GM12875 (cell line): Measurements from ENCODE around the gene WDR45B.

ENCODE experiments used
- H3K4me3 ChIP-seq: one replicate; pipeline ENCODE4 v1.5.1; 2011; ENCODE audit warnings: low read depth, low read length, control low read depth
- CTCF ChIP-seq: IDR thresholded peaks from 2 replicates; pipeline ENCODE4 v1.5.1; 2011; ENCODE audit warnings: low read depth, mild to moderate bottlenecking, control low read depth, inconsistent platforms, low read length, moderate library complexity, borderline replicate concordance; ENCODE audit not compliant: insufficient read depth

WDR45B gene

GRCh38 chr17:82638183-82638773 is 10.0 kb downstream of the WDR45B start:
- no peak for TF ChIP-seq CTCF
- no peak overlapping the region for H3K4me3 ChIP-seq

- H3K4me3 ChIP-seq: no peak overlapping the region
- no peak for TF ChIP-seq CTCF
Observed at GRCh38 chr17:82636626-82637598, 11.3 kb downstream of the WDR45B start.

GRCh38 chr17:82633343-82633742 is 14.9 kb downstream of the WDR45B start:
- no peak overlapping the region for H3K4me3 ChIP-seq
- TF ChIP-seq CTCF: no peak

GRCh38 chr17:82632451-82632850 is 15.8 kb downstream of the WDR45B start:
- no peak for TF ChIP-seq CTCF

GRCh38 chr17:82631544-82631943 is 16.7 kb downstream of the WDR45B start:
- no peak overlapping the region for H3K4me3 ChIP-seq
- no peak for TF ChIP-seq CTCF

More at GRCh38 chr17:82632451-82632850, 15.8 kb downstream of the WDR45B start:
- H3K4me3 ChIP-seq: no peak overlapping the region

GRCh38 chr17:82630212-82630611 is 18.0 kb downstream of the WDR45B start:
- no peak overlapping the region for H3K4me3 ChIP-seq
- TF ChIP-seq CTCF: no peak

GRCh38 chr17:82629748-82630147 is 18.5 kb downstream of the WDR45B start:
- TF ChIP-seq CTCF: no peak
- H3K4me3 ChIP-seq: no peak overlapping the region
